ENCODE data around the gene SAMD1. TPM values are rescaled to one million over a fixed set of nuclear protein-coding genes. Genes with fewer than 3 reads are reported as not detected.
A peak's percentile ranks its signal among the peaks of the same experiment; 100 is the strongest.

Gene SAMD1
- total and polyA plus RNA-seq, 2 of the 13 experiments (the other 11 are each of a cell fraction or from before 2014, with no cell fraction given) = 17.5 to 45.0 TPM

DNA sequence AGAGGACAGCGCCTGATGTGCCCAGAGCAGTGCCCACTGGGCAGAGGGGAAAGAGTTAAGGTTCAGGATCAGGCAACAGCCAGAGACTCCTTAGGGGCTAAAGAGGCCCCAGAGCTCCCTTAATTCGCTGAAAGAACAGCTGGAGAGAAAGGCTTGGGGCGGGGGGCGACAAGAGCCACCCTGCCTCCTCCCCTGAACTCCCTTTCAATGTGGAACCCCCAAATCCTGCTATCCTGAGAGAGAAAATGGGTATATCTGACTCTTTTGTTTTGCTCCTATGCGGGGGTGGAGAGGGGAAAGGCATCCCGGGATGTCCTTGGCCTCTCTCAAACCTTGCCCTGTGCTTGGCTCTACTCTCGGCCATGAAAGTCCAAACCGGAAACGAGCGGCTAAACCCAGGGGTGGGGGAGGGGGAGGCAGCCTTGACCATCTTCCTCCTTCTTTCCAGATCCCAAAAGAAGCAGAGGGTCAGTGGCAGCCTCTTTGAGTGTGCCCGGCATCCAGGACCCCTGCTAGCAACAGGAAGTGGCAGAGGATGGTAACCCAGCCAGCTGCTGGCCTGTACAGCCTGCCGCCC, 22.3 kb upstream of the SAMD1 start (continued):
- peak; percentile 62; the same call in 1 of the 2 replicates for TF ChIP-seq NR2F6 (IDR thresholded peaks at IDR 0.05)
- peak; percentile 78 for TF ChIP-seq NR2F6 (CRISPR knock-in tag; IDR thresholded peaks at IDR 0.05)
- TF ChIP-seq ZBTB38 (CRISPR knock-in tag; IDR thresholded peaks at IDR 0.05) = 0 out of 2 replicates have a peak, but pooled peaks have one; percentile 18
- TF ChIP-seq DNMT1 (CRISPR knock-in tag; IDR thresholded peaks at IDR 0.05) = no peak
- no peak for TF ChIP-seq ZNF282 (IDR thresholded peaks at IDR 0.05; ENCODE audit: partially characterized antibody)
- TF ChIP-seq CENPX (CRISPR knock-in tag; IDR thresholded peaks at IDR 0.05) = no peak
- peak; percentile 48 for TF ChIP-seq SAP130 (CRISPR knock-in tag; IDR thresholded peaks at IDR 0.05; ENCODE audit: low read depth)
- TF ChIP-seq MEIS2 (CRISPR knock-in tag; IDR thresholded peaks at IDR 0.05) = no peak
- TF ChIP-seq ZNF484 (CRISPR knock-in tag; IDR thresholded peaks at IDR 0.05; ENCODE audit: borderline replicate concordance, low read depth) = no peak
- peak; percentile 44; the same call in 1 of the 2 replicates for TF ChIP-seq MEIS1 (CRISPR knock-in tag; IDR thresholded peaks at IDR 0.05; ENCODE audit: borderline replicate concordance)
- TF ChIP-seq, protein P1, sequence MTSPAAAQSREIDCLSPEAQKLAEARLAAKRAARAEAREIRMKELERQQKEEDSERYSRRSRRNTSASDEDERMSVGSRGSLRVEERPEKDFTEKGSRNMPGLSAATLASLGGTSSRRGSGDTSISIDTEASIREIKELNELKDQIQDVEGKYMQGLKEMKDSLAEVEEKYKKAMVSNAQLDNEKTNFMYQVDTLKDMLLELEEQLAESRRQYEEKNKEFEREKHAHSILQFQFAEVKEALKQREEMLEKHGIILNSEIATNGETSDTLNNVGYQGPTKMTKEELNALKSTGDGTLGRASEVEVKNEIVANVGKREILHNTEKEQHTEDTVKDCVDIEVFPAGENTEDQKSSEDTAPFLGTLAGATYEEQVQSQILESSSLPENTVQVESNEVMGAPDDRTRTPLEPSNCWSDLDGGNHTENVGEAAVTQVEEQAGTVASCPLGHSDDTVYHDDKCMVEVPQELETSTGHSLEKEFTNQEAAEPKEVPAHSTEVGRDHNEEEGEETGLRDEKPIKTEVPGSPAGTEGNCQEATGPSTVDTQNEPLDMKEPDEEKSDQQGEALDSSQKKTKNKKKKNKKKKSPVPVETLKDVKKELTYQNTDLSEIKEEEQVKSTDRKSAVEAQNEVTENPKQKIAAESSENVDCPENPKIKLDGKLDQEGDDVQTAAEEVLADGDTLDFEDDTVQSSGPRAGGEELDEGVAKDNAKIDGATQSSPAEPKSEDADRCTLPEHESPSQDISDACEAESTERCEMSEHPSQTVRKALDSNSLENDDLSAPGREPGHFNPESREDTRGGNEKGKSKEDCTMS (CRISPR knock-in tag; conservative IDR thresholded peaks at IDR 0.05) = no peak
- no peak for TF ChIP-seq HNRNPK (IDR thresholded peaks at IDR 0.05; ENCODE audit: low read depth, low read length, poor library complexity, severe bottlenecking)
- peak; percentile 66; the same call in 1 of the 2 replicates for TF ChIP-seq RXRA (CRISPR knock-in tag; IDR thresholded peaks at IDR 0.05)
- TF ChIP-seq SOX6 (IDR thresholded peaks at IDR 0.05) = no peak
- peak; percentile 15; the same call in 1 of the 2 replicates for TF ChIP-seq SOX6 (CRISPR knock-in tag; IDR thresholded peaks at IDR 0.05)
- TF ChIP-seq, protein P2, sequence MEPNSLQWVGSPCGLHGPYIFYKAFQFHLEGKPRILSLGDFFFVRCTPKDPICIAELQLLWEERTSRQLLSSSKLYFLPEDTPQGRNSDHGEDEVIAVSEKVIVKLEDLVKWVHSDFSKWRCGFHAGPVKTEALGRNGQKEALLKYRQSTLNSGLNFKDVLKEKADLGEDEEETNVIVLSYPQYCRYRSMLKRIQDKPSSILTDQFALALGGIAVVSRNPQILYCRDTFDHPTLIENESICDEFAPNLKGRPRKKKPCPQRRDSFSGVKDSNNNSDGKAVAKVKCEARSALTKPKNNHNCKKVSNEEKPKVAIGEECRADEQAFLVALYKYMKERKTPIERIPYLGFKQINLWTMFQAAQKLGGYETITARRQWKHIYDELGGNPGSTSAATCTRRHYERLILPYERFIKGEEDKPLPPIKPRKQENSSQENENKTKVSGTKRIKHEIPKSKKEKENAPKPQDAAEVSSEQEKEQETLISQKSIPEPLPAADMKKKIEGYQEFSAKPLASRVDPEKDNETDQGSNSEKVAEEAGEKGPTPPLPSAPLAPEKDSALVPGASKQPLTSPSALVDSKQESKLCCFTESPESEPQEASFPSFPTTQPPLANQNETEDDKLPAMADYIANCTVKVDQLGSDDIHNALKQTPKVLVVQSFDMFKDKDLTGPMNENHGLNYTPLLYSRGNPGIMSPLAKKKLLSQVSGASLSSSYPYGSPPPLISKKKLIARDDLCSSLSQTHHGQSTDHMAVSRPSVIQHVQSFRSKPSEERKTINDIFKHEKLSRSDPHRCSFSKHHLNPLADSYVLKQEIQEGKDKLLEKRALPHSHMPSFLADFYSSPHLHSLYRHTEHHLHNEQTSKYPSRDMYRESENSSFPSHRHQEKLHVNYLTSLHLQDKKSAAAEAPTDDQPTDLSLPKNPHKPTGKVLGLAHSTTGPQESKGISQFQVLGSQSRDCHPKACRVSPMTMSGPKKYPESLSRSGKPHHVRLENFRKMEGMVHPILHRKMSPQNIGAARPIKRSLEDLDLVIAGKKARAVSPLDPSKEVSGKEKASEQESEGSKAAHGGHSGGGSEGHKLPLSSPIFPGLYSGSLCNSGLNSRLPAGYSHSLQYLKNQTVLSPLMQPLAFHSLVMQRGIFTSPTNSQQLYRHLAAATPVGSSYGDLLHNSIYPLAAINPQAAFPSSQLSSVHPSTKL (CRISPR knock-in tag; IDR thresholded peaks at IDR 0.05) = peak; percentile 37
- TF ChIP-seq ZMYM3 (CRISPR knock-in tag; IDR thresholded peaks at IDR 0.05) = no peak
- peak; percentile 54; the same call in 1 of the 2 replicates for TF ChIP-seq HOXA3 (CRISPR knock-in tag; IDR thresholded peaks at IDR 0.05)
- no peak for TF ChIP-seq HNRNPUL1 (IDR thresholded peaks at IDR 0.05; ENCODE audit: low read depth, low read length)
- TF ChIP-seq HOXA7 (CRISPR knock-in tag; IDR thresholded peaks at IDR 0.05) = no peak
- TF ChIP-seq ZNF772 (CRISPR knock-in tag; IDR thresholded peaks at IDR 0.05) = 0 out of 2 replicates have a peak, but pooled peaks have one; percentile 9
- TF ChIP-seq, protein P3, sequence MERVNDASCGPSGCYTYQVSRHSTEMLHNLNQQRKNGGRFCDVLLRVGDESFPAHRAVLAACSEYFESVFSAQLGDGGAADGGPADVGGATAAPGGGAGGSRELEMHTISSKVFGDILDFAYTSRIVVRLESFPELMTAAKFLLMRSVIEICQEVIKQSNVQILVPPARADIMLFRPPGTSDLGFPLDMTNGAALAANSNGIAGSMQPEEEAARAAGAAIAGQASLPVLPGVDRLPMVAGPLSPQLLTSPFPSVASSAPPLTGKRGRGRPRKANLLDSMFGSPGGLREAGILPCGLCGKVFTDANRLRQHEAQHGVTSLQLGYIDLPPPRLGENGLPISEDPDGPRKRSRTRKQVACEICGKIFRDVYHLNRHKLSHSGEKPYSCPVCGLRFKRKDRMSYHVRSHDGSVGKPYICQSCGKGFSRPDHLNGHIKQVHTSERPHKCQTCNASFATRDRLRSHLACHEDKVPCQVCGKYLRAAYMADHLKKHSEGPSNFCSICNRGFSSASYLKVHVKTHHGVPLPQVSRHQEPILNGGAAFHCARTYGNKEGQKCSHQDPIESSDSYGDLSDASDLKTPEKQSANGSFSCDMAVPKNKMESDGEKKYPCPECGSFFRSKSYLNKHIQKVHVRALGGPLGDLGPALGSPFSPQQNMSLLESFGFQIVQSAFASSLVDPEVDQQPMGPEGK (CRISPR knock-in tag; IDR thresholded peaks at IDR 0.05) = 0 out of 2 replicates have a peak, but pooled peaks have one; percentile 44
- no peak for TF ChIP-seq ISX (CRISPR knock-in tag; conservative IDR thresholded peaks at IDR 0.05)
- TF ChIP-seq KAT8 (CRISPR knock-in tag; IDR thresholded peaks at IDR 0.05) = 0 out of 2 replicates have a peak, but pooled peaks have one; percentile 30
- TF ChIP-seq RBM22 (optimal IDR thresholded peaks at IDR 0.05; ENCODE audit: low read length) = no peak
